ENCODE data around the gene TEDC2. TPM values are rescaled to one million over a fixed set of nuclear protein-coding genes. Genes with fewer than 3 reads are reported as not detected.

Gene TEDC2
- total RNA-seq, 1 donor from 2014 or later = 16.0 TPM

GRCh38 chr16:2480948-2481347 lies 21.0 kb downstream of the TEDC2 start:
- peaks cover 3% of the 10 kb centered on the region for H3K27me3 Mint-ChIP-seq (ENCODE audit: low read depth)
- DNase-seq (ENCODE audit: low spot score in 2 of 2, unreplicated experiment in 2 of 2) = no peak
- no peak overlapping the region for H3K27ac Mint-ChIP-seq
- no peak overlapping the region for H3K4me3 Mint-ChIP-seq
- no peaks in the 10 kb centered on the region for H3K36me3 Mint-ChIP-seq
- no peak for TF ChIP-seq CTCF (IDR thresholded peaks at IDR 0.05; ENCODE audit: unreplicated experiment)
- H3K9me3 Mint-ChIP-seq = no peaks in the 10 kb centered on the region
- H3K4me1 Mint-ChIP-seq = peaks cover 17% of the 10 kb centered on the region

- TF ChIP-seq CTCF (IDR thresholded peaks at IDR 0.05; ENCODE audit: unreplicated experiment) = no peak
- Mint-ChIP-seq H3K27ac (no peak overlapping the region), H3K36me3 (no peaks in the 10 kb centered on the region), H3K27me3 (ENCODE audit: low read depth) (peaks cover 3% of the 10 kb centered on the region), H3K9me3 (no peaks in the 10 kb centered on the region), H3K4me3 (no peak overlapping the region), H3K4me1 (peaks cover 15% of the 10 kb centered on the region)
- DNase-seq (ENCODE audit: low spot score in 2 of 2, unreplicated experiment in 2 of 2) = no peak
Observed at GRCh38 chr16:2481676-2482075, 21.8 kb downstream of the TEDC2 start.

GRCh38 chr16:2482249-2482648 lies 22.3 kb downstream of the TEDC2 start:
- peak in 1 of 2 experiments; percentile 18 for DNase-seq (ENCODE audit: low spot score in 2 of 2, unreplicated experiment in 2 of 2)
- Mint-ChIP-seq H3K36me3 (no peaks in the 10 kb centered on the region), H3K27ac (no peak overlapping the region), H3K4me1 (peaks cover 21% of the 10 kb centered on the region), H3K27me3 (ENCODE audit: low read depth) (peaks cover 3% of the 10 kb centered on the region), H3K9me3 (no peaks in the 10 kb centered on the region), H3K4me3 (no peak overlapping the region)
- TF ChIP-seq CTCF (IDR thresholded peaks at IDR 0.05; ENCODE audit: unreplicated experiment) = no peak

- DNase-seq (ENCODE audit: low spot score in 2 of 2, unreplicated experiment in 2 of 2) = no peak
- Mint-ChIP-seq H3K4me3 (no peak overlapping the region), H3K36me3 (no peaks in the 10 kb centered on the region), H3K27me3 (ENCODE audit: low read depth) (no peaks in the 10 kb centered on the region), H3K9me3 (no peaks in the 10 kb centered on the region), H3K27ac (no peak overlapping the region), H3K4me1 (peaks cover 22% of the 10 kb centered on the region)
- no peak for TF ChIP-seq CTCF (IDR thresholded peaks at IDR 0.05; ENCODE audit: unreplicated experiment)
Observed at GRCh38 chr16:2482708-2483534, 23.0 kb downstream of the TEDC2 start.

- no peak for TF ChIP-seq CTCF (IDR thresholded peaks at IDR 0.05; ENCODE audit: unreplicated experiment)
- H3K27ac Mint-ChIP-seq = no peak overlapping the region
- no peak overlapping the region for H3K4me3 Mint-ChIP-seq
- no peak for DNase-seq (ENCODE audit: low spot score in 2 of 2, unreplicated experiment in 2 of 2)
- H3K36me3 Mint-ChIP-seq = no peaks in the 10 kb centered on the region
- no peaks in the 10 kb centered on the region for H3K27me3 Mint-ChIP-seq (ENCODE audit: low read depth)
- peaks cover 25% of the 10 kb centered on the region for H3K4me1 Mint-ChIP-seq
- H3K9me3 Mint-ChIP-seq = no peaks in the 10 kb centered on the region
Observed at GRCh38 chr16:2483939-2484897, 24.3 kb downstream of the TEDC2 start.
